Measurements from ENCODE around the gene NME7. TPM values are rescaled to one million over a fixed set of nuclear protein-coding genes. Genes with fewer than 3 reads are reported as not detected.

NME7 gene
- total and polyA plus RNA-seq, 2 experiments from 2014 or later = 39.1 to 48.5 TPM

- no peak overlapping the region for H3K4me2 ChIP-seq
- Mint-ChIP-seq H3K4me1 (peaks cover 12% of the 10 kb centered on the region; the same call in 2 of the 3 replicates), H3K36me3 (ENCODE audit: low read depth) (no peaks in the 10 kb centered on the region), H3K9me3 (no peaks in the 10 kb centered on the region), H3K4me3 (no peak overlapping the region), H3K27ac (peak overlapping the region; percentile 19; the same call in 1 of the 2 replicates), H3K27me3 (ENCODE audit: insufficient read depth, low read depth, poor library complexity) (no peaks in the 10 kb centered on the region)
- H3F3A ChIP-seq (replicated peaks; ENCODE audit: low read depth) = no peaks in the 10 kb centered on the region
- no peak for ATAC-seq
- H4K20me1 ChIP-seq (replicated peaks; ENCODE audit: insufficient read depth) = no peaks in the 10 kb centered on the region
- H3K27me3 ChIP-seq (ENCODE audit: insufficient read depth) = no peaks in the 10 kb centered on the region
- TF ChIP-seq EZH2phosphoT487 (IDR thresholded peaks at IDR 0.05; ENCODE audit: unreplicated experiment) (no peak), REST (IDR thresholded peaks at IDR 0.05; ENCODE audit: unreplicated experiment) (no peak), CREB1 (CRISPR knock-in tag; IDR thresholded peaks at IDR 0.05; ENCODE audit: low read depth) (no peak), POLR2AphosphoS5 (IDR thresholded peaks at IDR 0.05; ENCODE audit: low read depth) (no peak), EZH2 (IDR thresholded peaks at IDR 0.05; ENCODE audit: low read depth, unreplicated experiment) (no peak), NANOG (IDR thresholded peaks at IDR 0.05; ENCODE audit: borderline replicate concordance) (no peak), ZNF331 (CRISPR knock-in tag; IDR thresholded peaks at IDR 0.05; ENCODE audit: low read depth) (no peak), ZNF114 (CRISPR knock-in tag; IDR thresholded peaks at IDR 0.05) (no peak), STAT1 (IDR thresholded peaks at IDR 0.05; ENCODE audit: unreplicated experiment) (no peak), JUNB (IDR thresholded peaks at IDR 0.05; ENCODE audit: unreplicated experiment) (no peak), ZNF462 (CRISPR knock-in tag; IDR thresholded peaks at IDR 0.05) (no peak)
- TF ChIP-seq, protein P1, sequence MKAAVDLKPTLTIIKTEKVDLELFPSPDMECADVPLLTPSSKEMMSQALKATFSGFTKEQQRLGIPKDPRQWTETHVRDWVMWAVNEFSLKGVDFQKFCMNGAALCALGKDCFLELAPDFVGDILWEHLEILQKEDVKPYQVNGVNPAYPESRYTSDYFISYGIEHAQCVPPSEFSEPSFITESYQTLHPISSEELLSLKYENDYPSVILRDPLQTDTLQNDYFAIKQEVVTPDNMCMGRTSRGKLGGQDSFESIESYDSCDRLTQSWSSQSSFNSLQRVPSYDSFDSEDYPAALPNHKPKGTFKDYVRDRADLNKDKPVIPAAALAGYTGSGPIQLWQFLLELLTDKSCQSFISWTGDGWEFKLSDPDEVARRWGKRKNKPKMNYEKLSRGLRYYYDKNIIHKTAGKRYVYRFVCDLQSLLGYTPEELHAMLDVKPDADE (IDR thresholded peaks at IDR 0.05) = no peak
- TF ChIP-seq, protein P2, sequence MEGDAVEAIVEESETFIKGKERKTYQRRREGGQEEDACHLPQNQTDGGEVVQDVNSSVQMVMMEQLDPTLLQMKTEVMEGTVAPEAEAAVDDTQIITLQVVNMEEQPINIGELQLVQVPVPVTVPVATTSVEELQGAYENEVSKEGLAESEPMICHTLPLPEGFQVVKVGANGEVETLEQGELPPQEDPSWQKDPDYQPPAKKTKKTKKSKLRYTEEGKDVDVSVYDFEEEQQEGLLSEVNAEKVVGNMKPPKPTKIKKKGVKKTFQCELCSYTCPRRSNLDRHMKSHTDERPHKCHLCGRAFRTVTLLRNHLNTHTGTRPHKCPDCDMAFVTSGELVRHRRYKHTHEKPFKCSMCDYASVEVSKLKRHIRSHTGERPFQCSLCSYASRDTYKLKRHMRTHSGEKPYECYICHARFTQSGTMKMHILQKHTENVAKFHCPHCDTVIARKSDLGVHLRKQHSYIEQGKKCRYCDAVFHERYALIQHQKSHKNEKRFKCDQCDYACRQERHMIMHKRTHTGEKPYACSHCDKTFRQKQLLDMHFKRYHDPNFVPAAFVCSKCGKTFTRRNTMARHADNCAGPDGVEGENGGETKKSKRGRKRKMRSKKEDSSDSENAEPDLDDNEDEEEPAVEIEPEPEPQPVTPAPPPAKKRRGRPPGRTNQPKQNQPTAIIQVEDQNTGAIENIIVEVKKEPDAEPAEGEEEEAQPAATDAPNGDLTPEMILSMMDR (conservative IDR thresholded peaks at IDR 0.05; ENCODE audit: low read depth in 2 of 2) = no peak
- no peaks in the 10 kb centered on the region for H3K9me2 ChIP-seq (ENCODE audit: insufficient read depth)
- H3K4me1 ChIP-seq (ENCODE audit: insufficient read depth) = no peaks in the 10 kb centered on the region
- no peak overlapping the region for H2AFZ ChIP-seq
- no peak overlapping the region for H3K27ac ChIP-seq (ENCODE audit: low read depth)
- no peak overlapping the region for H3K4me3 ChIP-seq
- DNase-seq (ENCODE audit: low spot score) = no peak
- H3K36me3 ChIP-seq (ENCODE audit: insufficient read depth) = no peaks in the 10 kb centered on the region
- no peaks in the 10 kb centered on the region for H3K79me2 ChIP-seq (replicated peaks; ENCODE audit: insufficient read depth)
Observed at GRCh38 chr1:169143346-169143745, 224.3 kb downstream of the NME7 start.
